Lower leg skin (tissue), 3 donors: Measurements from ENCODE around the gene ZSWIM2.

Experiments
- POLR2A ChIP-seq, 2 donors: fragments of 450-650 bp; IDR thresholded peaks; one replicate each; pipeline ENCODE4 v1.6.1; 2016 to 2017; ENCODE audit warnings: antibody characterized with exemption in 2 of 2, mild to moderate bottlenecking in 1 of 2, moderate library complexity in 1 of 2
- TF ChIP-seq, protein P1 (sequence below), 3 donors: fragments of 450-650 bp; IDR thresholded peaks; one replicate each; pipeline ENCODE4 v1.5.1; 2016; ENCODE audit warnings: antibody characterized with exemption in 3 of 3, mild to moderate bottlenecking in 3 of 3, moderate library complexity in 2 of 3

DNA sequence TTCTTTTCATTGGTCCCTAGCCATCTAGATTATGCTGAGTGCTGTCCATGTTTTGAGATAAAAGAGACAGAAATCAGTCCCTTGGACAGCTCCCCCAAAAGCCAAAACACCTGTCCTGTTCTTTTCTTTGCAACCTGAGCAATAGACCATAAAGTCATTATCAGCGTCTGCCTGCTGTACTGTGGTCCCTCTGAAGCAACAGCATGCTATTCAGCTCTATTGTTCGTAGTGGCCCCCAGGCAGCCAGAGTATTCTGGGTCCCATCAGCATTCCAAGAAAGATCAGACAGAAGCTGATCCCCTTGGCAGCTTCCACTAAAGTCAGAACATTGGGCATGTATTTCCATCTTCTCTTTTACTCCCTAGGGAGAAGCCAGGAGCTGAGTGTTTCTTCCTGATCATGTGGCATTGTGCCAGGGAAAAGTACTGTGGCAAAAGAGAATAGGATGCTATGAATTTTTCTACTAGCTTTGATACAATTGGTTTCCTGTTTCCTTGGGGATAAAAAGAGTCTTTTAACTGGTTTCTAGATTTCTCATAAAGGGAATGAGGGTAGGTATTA, 33.6 kb upstream of the ZSWIM2 start:
- TF ChIP-seq, protein P1, sequence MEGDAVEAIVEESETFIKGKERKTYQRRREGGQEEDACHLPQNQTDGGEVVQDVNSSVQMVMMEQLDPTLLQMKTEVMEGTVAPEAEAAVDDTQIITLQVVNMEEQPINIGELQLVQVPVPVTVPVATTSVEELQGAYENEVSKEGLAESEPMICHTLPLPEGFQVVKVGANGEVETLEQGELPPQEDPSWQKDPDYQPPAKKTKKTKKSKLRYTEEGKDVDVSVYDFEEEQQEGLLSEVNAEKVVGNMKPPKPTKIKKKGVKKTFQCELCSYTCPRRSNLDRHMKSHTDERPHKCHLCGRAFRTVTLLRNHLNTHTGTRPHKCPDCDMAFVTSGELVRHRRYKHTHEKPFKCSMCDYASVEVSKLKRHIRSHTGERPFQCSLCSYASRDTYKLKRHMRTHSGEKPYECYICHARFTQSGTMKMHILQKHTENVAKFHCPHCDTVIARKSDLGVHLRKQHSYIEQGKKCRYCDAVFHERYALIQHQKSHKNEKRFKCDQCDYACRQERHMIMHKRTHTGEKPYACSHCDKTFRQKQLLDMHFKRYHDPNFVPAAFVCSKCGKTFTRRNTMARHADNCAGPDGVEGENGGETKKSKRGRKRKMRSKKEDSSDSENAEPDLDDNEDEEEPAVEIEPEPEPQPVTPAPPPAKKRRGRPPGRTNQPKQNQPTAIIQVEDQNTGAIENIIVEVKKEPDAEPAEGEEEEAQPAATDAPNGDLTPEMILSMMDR (IDR thresholded peaks at IDR 0.05): no peak
- TF ChIP-seq POLR2A (IDR thresholded peaks at IDR 0.05): no peak
